MCF 10A (cell line): ENCODE measurements around the gene TEX2. TPM values are rescaled to one million over a fixed set of nuclear protein-coding genes. Genes with fewer than 3 reads are reported as not detected.

Experiments
- Bru-seq: library from RNA; stranded (reverse); fragments of 400-500 nt; gene quantifications from one replicate; lab custom pipeline; 2021; lab: Mats Ljungman, UMichigan
- BruChase-seq, 2 experiments: library from RNA; stranded (reverse); fragments of 400-500 nt; gene quantifications; one replicate each; lab custom pipeline; 2021; lab: Mats Ljungman, UMichigan
- BruUV-seq: library from RNA; stranded (reverse); fragments of 400-500 nt; replicated peaks from 2 replicates; lab custom pipeline; 2021; lab: Mats Ljungman, UMichigan
- CTCF ChIA-PET: fragments of 300-600 bp; sonication (Branson Sonifier 250); formaldehyde crosslinking; extraction: SDS; loops from one replicate; lab custom pipeline; 2021; ENCODE audit warnings: antibody characterized with exemption, inconsistent platforms; lab: Yijun Ruan, JAX
- POLR2A ChIA-PET: fragments of 300-600, 350-650 bp; sonication (Branson Sonifier 250); formaldehyde crosslinking; extraction: SDS; loops from one replicate; lab custom pipeline; 2020; ENCODE audit warnings: antibody characterized with exemption, inconsistent platforms; lab: Yijun Ruan, JAX
- DNase-seq: peaks from one replicate; pipeline ENCODE4 v3.0.0-alpha.2; 2018; ENCODE audit not compliant: unreplicated experiment
- H3K27ac Mint-ChIP-seq: one replicate; pipeline ENCODE4 v1.8.0; 2022; ENCODE audit warnings: mild to moderate bottlenecking, low read depth, mixed read lengths; ENCODE audit not compliant: unreplicated experiment
- H3K27me3 Mint-ChIP-seq: one replicate; pipeline ENCODE4 v1.8.0; 2022; ENCODE audit warnings: mixed read lengths; ENCODE audit not compliant: insufficient read depth, unreplicated experiment
- H3K36me3 Mint-ChIP-seq: one replicate; pipeline ENCODE4 v1.8.0; 2022; ENCODE audit warnings: mild to moderate bottlenecking, moderate library complexity, mixed read lengths; ENCODE audit not compliant: insufficient read depth, unreplicated experiment
- H3K4me1 Mint-ChIP-seq: one replicate; pipeline ENCODE4 v1.8.0; 2022; ENCODE audit warnings: mixed read lengths; ENCODE audit not compliant: insufficient read depth, unreplicated experiment
- H3K4me3 Mint-ChIP-seq: one replicate; pipeline ENCODE4 v1.8.0; 2022; ENCODE audit warnings: mild to moderate bottlenecking, moderate library complexity, mixed read lengths; ENCODE audit not compliant: unreplicated experiment
- H3K9me3 Mint-ChIP-seq: one replicate; pipeline ENCODE4 v1.8.0; 2022; ENCODE audit warnings: mixed read lengths; ENCODE audit not compliant: unreplicated experiment
- CTCF ChIP-seq: fragments of 200-600 bp; IDR thresholded peaks from one replicate; pipeline ENCODE4 v1.8.0; 2022; ENCODE audit warnings: antibody characterized with exemption, mild to moderate bottlenecking; ENCODE audit not compliant: unreplicated experiment
- intact Hi-C: fragments of 100-400 bp; cut with micrococcal nuclease; formaldehyde crosslinking; loops from 2 replicates; pipeline ENCODE4 v1.14.1; 2022
- long read RNA-seq: library from polyadenylated mRNA; stranded (forward); transcript quantifications from one replicate; pipeline ENCODE4 v2.0.0, GENCODE V29; 2022
- total RNA-seq: library from RNA; stranded (reverse); gene quantifications from 2 replicates; pipeline ENCODE4 v1.2.3, GENCODE V29; 2022

Gene TEX2
- total RNA-seq: 33.7 and 42.2 TPM in 2 replicates
- percentile 68 among the genes with signal in this experiment for Bru-seq, nascent RNA
- percentile 70 among the genes with signal in this experiment for BruChase-seq, experiment 1, labeled RNA remaining after a 6-hour chase
- percentile 65 among the genes with signal in this experiment for BruChase-seq, experiment 2, labeled RNA remaining after a 2-hour chase
- long read RNA-seq, full-length matches to known transcripts: 108 of 154 reads
- long read RNA-seq, partial matches to known transcripts: 27 of 154 reads
- long read RNA-seq, other reads (novel, unspliced or antisense): 19 of 154 reads

- no peak for TF ChIP-seq CTCF
- Mint-ChIP-seq H3K9me3 (no peaks in the 10 kb centered on the region), H3K4me1 (peaks cover 24% of the 10 kb centered on the region), H3K4me3 (peak within 1 kb of the TSS; percentile 84), H3K27ac (peak within 1 kb of the TSS; percentile 36), H3K36me3 (peaks cover 5% of the 10 kb centered on the region), H3K27me3 (no peaks in the 10 kb centered on the region)
- DNase-seq: peak; percentile 91
- ChIA-PET CTCF (no interaction called here), POLR2A (interaction anchor here (0.5 to 3.4 kb wide), 29 partner anchors 8 to 714 kb away, joined by 3 to 74 read pairs (median 3); no protein-coding TSS in a partner anchor)
- no TSS peak for BruUV-seq
- intact Hi-C loops: loop anchor here (5.0 kb wide), 2 partner anchors 46 to 66 kb away; no protein-coding TSS in a partner anchor
Measured at GRCh38 chr17:64263000-64263766, at the start of gene TEX2. Gene TEX2 (minus strand): TSS chr17:64263260. CDS start chr17:64214217, 49,043 bp downstream.

GRCh38 chr17:64309710-64310109, 46.6 kb upstream of the TEX2 start:
- Mint-ChIP-seq H3K4me1 (no peaks in the 10 kb centered on the region), H3K9me3 (no peaks in the 10 kb centered on the region), H3K36me3 (no peaks in the 10 kb centered on the region), H3K27me3 (no peaks in the 10 kb centered on the region), H3K27ac (no peak overlapping the region), H3K4me3 (no peak overlapping the region)
- BruUV-seq: no TSS peak
- no peak for DNase-seq
- POLR2A ChIA-PET: interaction anchor here (0.8 kb wide), 1 partner anchor 22 kb away, joined by 3 read pairs; no protein-coding TSS in a partner anchor
- no peak for TF ChIP-seq CTCF
- intact Hi-C loops: loop anchor here (5.0 kb wide), 1 partner anchor 188 kb away; the partner anchor contains the start of gene POLG2
- CTCF ChIA-PET: interaction anchor here (0.5 to 7.8 kb wide), 3 partner anchors 10 to 273 kb away, joined by 3 to 89 read pairs (median 4); no protein-coding TSS in a partner anchor

GRCh38 chr17:64309021-64309420, 46.0 kb upstream of the TEX2 start:
- CTCF ChIA-PET: interaction anchor here (0.6 to 7.8 kb wide), 4 partner anchors 13 to 1377 kb away, joined by 3 to 89 read pairs (median 3); no protein-coding TSS in a partner anchor
- intact Hi-C loops: loop anchor here (5.0 kb wide), 1 partner anchor 188 kb away; the partner anchor contains the start of gene POLG2
- POLR2A ChIA-PET: interaction anchor here (0.8 kb wide), 1 partner anchor 22 kb away, joined by 3 read pairs; no protein-coding TSS in a partner anchor

More at GRCh38 chr17:64309021-64309420, 46.0 kb upstream of the TEX2 start:
- Mint-ChIP-seq H3K27me3 (no peaks in the 10 kb centered on the region), H3K27ac (peak overlapping the region; percentile 13), H3K4me3 (no peak overlapping the region), H3K4me1 (no peaks in the 10 kb centered on the region), H3K9me3 (no peaks in the 10 kb centered on the region), H3K36me3 (no peaks in the 10 kb centered on the region)
- no peak for DNase-seq
- TF ChIP-seq CTCF: no peak
- no TSS peak for BruUV-seq
